Measurements from ENCODE around the gene PTPRD. TPM values are rescaled to one million over a fixed set of nuclear protein-coding genes. Genes with fewer than 3 reads are reported as not detected.

The PTPRD gene
- total RNA-seq, 1 experiment from 2014 or later: 69.6 TPM

GRCh38 chr9:10112070-10112469, 500.7 kb downstream of the PTPRD start:
- CTCF ChIA-PET: no interaction called here
- Mint-ChIP-seq H3K9me3 (no peaks in the 10 kb centered on the region), H3K36me3 (no peaks in the 10 kb centered on the region), H3K4me3 (no peak overlapping the region), H3K4me1 (no peaks in the 10 kb centered on the region), H3K27ac (no peak overlapping the region), H3K27me3 (ENCODE audit: low read depth) (no peaks in the 10 kb centered on the region)
- ATAC-seq (no peak), DNase-seq (ENCODE audit: low spot score) (no peak)
- POLR2A ChIA-PET: interaction anchor here (0.5 kb wide), 1 partner anchor 193 kb away, joined by 3 read pairs; no protein-coding TSS in a partner anchor
- TF ChIP-seq ZNF512 (CRISPR knock-in tag; IDR thresholded peaks at IDR 0.05; ENCODE audit: borderline replicate concordance) (no peak), STAT6 (CRISPR knock-in tag; conservative IDR thresholded peaks at IDR 0.05; ENCODE audit: low read depth) (no peak), RORB (CRISPR knock-in tag; IDR thresholded peaks at IDR 0.05) (no peak), NR2C2 (CRISPR knock-in tag; IDR thresholded peaks at IDR 0.05) (no peak), PRRX2 (CRISPR knock-in tag; IDR thresholded peaks at IDR 0.05) (no peak), NR1H2 (CRISPR knock-in tag; IDR thresholded peaks at IDR 0.05) (no peak), JUN (CRISPR knock-in tag; IDR thresholded peaks at IDR 0.05) (no peak), TEAD4 (CRISPR knock-in tag; IDR thresholded peaks at IDR 0.05) (no peak), ESRRA (CRISPR knock-in tag; IDR thresholded peaks at IDR 0.05; ENCODE audit: borderline replicate concordance) (no peak), CTCF (IDR thresholded peaks at IDR 0.05) (no peak)

- CTCF ChIA-PET: no interaction called here
Measured at GRCh38 chr9:10108815-10109214, 504.0 kb downstream of the PTPRD start.

More at GRCh38 chr9:10108815-10109214, 504.0 kb downstream of the PTPRD start:
- no peaks in the 10 kb centered on the region for H3K4me1 Mint-ChIP-seq
- H3K27me3 Mint-ChIP-seq (ENCODE audit: low read depth): no peaks in the 10 kb centered on the region
- no peak overlapping the region for H3K27ac Mint-ChIP-seq
- TF ChIP-seq JAZF1 (CRISPR knock-in tag; IDR thresholded peaks at IDR 0.05) (no peak), ZNF219 (CRISPR knock-in tag; IDR thresholded peaks at IDR 0.05; ENCODE audit: borderline replicate concordance) (no peak), ZNF138 (CRISPR knock-in tag; conservative IDR thresholded peaks at IDR 0.05) (no peak), ETV6 (CRISPR knock-in tag; IDR thresholded peaks at IDR 0.05) (no peak), ZNF317 (CRISPR knock-in tag; IDR thresholded peaks at IDR 0.05; ENCODE audit: borderline replicate concordance, low read depth) (no peak), AR (CRISPR knock-in tag; IDR thresholded peaks at IDR 0.05) (no peak), SMAD4 (CRISPR knock-in tag; IDR thresholded peaks at IDR 0.05) (no peak), PRRX2 (CRISPR knock-in tag; IDR thresholded peaks at IDR 0.05) (no peak), E2F1 (CRISPR knock-in tag; IDR thresholded peaks at IDR 0.05) (no peak), OVOL2 (CRISPR knock-in tag; IDR thresholded peaks at IDR 0.05; ENCODE audit: borderline replicate concordance) (no peak), ZNF425 (CRISPR knock-in tag; conservative IDR thresholded peaks at IDR 0.05) (no peak), ZNF232 (CRISPR knock-in tag; IDR thresholded peaks at IDR 0.05) (no peak), NFYB (CRISPR knock-in tag; conservative IDR thresholded peaks at IDR 0.05; ENCODE audit: low read depth) (no peak), ATF6 (CRISPR knock-in tag; IDR thresholded peaks at IDR 0.05) (no peak)
- ATAC-seq (no peak), DNase-seq (ENCODE audit: low spot score) (no peak)
- no peak overlapping the region for H3K4me3 Mint-ChIP-seq
- H3K9me3 Mint-ChIP-seq: no peaks in the 10 kb centered on the region
- H3K36me3 Mint-ChIP-seq: no peaks in the 10 kb centered on the region
- POLR2A ChIA-PET: no interaction called here
